Mesodermal cell (in vitro differentiated cells): ENCODE measurements around the gene CAMK2G.

Experiments
- H3K27ac ChIP-seq: 2 replicates; pipeline ENCODE4 v1.7.0; 2013; ENCODE audit warnings: mild to moderate bottlenecking, low read depth, low read length, moderate library complexity; ENCODE audit not compliant: severe bottlenecking
- H3K36me3 ChIP-seq: 2 replicates; pipeline ENCODE4 v1.7.1; 2013; ENCODE audit warnings: mild to moderate bottlenecking, low read length, moderate library complexity; ENCODE audit not compliant: control insufficient read depth, insufficient read depth
- H3K4me1 ChIP-seq: one replicate; pipeline ENCODE4 v1.7.1; 2013; ENCODE audit warnings: mild to moderate bottlenecking, low read length; ENCODE audit not compliant: insufficient read depth, control insufficient read depth, poor library complexity, severe bottlenecking
- H3K4me3 ChIP-seq: 2 replicates; pipeline ENCODE4 v1.7.0; 2013; ENCODE audit warnings: low read length, control low read depth, mild to moderate bottlenecking; ENCODE audit not compliant: insufficient read depth, poor library complexity, severe bottlenecking; ENCODE audit errors: extremely low read depth
- H3K9me3 ChIP-seq: 2 replicates; pipeline ENCODE4 v1.7.1; 2013; ENCODE audit warnings: mild to moderate bottlenecking, low read length, moderate library complexity; ENCODE audit not compliant: control insufficient read depth
- WGBS, 2 experiments: methylation state at CpG; one replicate each; pipeline ENCODE4 v1.1.5; 2013; ENCODE audit warnings: missing lambda C conversion rate in 2 of 2; ENCODE audit not compliant: insufficient coverage in 2 of 2; 5-methylcytosine and 5-hydroxymethylcytosine counted together

The CAMK2G gene

DNA sequence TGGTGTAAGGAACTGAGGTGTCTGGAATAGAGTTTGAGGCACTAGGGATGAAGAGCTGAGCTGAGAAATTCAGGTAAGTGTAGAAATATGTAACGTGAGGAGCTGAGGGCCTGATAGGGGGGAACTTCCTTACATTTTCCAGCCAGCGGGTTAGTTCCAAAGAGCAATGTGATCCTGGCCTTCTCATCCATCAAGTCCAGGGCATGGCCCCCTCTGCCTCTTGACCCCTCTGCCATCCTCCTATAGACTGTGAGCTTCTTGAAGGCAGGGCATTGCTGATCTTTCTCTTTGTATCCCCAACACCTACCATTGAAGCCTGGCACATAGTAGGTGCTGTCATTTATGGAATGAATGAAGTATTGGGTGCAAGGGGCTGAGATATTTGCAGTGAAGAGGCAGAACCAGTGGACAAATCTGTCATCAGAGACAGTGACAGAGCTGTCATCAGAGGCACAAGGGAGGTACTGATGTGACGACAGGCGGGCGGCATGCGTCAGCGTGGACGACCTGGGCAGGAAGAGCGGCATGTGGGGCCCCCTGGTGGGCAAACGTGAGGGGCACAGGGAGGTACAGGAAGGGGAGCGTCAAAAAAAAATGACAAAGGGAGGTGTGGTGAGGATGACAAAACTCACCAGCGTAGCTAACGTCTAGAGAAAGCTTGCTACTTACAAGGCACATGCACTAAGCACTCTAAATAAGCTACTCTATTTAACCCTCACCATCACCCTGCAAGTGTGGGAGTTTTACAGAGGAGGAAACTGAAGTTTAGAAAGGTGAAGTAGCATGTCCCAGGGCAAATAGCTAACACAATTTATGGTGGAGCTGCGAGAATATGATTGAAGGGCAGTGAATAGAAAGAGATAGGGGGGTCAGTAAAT is 5.2 kb upstream of the CAMK2G start:
- WGBS, 2 experiments: 21 to 33% methylated on average over 9 to 10 of the region's 14 CpGs
- Histone ChIP-seq H3K4me3 (no peak overlapping the region), H3K4me1 (peaks cover 2% of the 10 kb centered on the region), H3K27ac (no peak overlapping the region), H3K9me3 (no peaks in the 10 kb centered on the region), H3K36me3 (no peaks in the 10 kb centered on the region)

DNA sequence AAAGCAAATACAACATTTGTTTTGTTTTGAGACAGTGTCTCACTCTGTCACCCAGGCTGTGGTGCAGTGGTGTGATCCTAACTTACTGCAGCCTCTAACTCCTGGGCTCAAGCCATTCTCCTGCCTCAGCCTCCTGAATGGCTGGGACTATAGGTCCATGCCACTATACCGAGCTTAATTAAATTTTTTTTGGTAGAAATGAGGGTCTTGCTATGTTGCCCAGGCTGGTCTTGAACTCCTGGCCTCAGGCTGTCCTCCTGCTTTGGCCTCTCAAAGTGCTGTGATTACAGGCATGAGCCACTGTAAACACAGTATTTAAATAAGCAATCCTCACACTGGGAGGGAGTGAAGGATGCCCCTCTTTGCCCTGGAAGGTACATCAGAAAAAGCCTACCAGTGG is 4.0 kb upstream of the CAMK2G start:
- H3K36me3 ChIP-seq: no peaks in the 10 kb centered on the region
- H3K4me3 ChIP-seq: no peak overlapping the region
- H3K4me1 ChIP-seq: peaks cover 2% of the 10 kb centered on the region
- H3K27ac ChIP-seq: no peak overlapping the region
- H3K9me3 ChIP-seq: no peaks in the 10 kb centered on the region
- no CpG with 5 or more reads among the region's 1 CpG for WGBS, 2 experiments

DNA sequence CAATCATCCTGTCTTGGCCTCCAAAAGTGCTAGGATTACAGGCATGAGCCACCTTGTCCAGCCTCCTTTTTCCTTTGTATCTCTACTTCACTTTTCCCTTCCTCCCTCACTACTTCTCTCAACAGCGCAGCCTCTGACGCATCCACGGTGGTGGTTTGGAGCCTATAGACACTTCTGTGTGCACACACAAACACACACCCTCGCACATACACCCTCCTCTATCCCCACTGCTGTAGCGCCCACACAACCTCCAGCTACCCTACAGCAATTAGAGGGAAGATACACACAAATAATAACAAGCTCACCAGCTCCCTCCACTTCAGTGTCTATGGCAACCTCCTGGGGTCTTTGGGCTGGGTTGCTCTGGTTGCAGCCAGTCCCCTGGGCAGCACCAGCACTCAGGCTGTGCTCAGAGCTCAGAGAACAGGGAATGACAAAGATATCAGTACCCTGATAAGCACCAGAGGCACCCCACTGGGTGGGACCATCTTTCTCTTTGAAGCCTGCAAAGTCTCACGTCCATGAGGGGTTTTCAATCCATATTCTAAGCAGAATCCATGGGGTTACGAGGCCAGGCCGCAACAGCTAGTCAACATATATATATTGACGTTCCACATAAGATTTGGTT is 3.3 kb upstream of the CAMK2G start:
- H3K9me3 ChIP-seq: no peaks in the 10 kb centered on the region
- no peak overlapping the region for H3K27ac ChIP-seq
- H3K4me1 ChIP-seq: peaks cover 2% of the 10 kb centered on the region
- 85 to 88% methylated on average over 8 to 9 of the region's 9 CpGs for WGBS, 2 experiments
- H3K4me3 ChIP-seq: no peak overlapping the region
- H3K36me3 ChIP-seq: peaks cover 1% of the 10 kb centered on the region

DNA sequence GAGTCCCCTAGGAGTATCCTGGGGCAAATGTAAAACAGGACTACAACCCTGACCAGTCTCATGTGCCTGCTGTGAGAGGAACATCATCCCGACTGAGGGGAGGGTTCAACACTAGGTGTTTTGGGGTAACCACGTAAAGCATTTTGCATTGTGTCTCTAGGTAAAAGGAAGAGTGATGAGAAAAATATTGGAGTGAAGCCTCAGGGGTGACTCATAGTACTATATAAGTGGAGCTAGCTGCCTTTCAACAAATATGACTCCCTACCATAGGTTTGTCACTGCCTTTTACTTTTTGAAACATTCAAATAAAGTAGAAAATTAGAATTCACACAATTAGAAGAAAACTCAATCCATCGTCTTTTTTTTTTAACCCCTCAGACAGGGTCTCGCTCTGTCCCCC is 2.6 kb upstream of the CAMK2G start:
- 89 to 90% methylated on average over 3 to 4 of the region's 4 CpGs for WGBS, 2 experiments
- Histone ChIP-seq H3K4me1 (peaks cover 2% of the 10 kb centered on the region), H3K36me3 (peaks cover 8% of the 10 kb centered on the region), H3K4me3 (no peak overlapping the region), H3K9me3 (no peaks in the 10 kb centered on the region), H3K27ac (no peak overlapping the region)

DNA sequence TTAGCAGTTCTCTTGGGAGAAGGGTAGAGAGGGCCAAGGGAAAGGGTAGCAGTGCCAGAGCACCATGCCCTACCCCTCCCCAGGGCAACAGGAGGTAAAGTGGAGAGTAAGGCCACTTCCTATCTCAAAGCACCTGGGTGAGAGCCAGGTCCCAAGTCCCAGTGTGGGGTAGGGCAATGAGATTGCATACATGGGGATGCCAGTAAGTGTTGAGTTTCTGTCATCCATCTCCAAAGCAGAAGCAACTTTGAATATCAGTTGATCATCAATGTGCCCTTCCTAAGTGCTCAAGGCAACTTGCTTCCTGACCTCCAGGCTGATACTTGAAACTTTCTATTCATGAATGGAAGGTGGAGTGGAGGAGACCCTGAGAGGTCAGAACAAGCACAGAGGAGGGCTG is 2.2 kb upstream of the CAMK2G start:
- Histone ChIP-seq H3K4me3 (no peak overlapping the region), H3K9me3 (no peaks in the 10 kb centered on the region), H3K27ac (no peak overlapping the region), H3K36me3 (peaks cover 11% of the 10 kb centered on the region), H3K4me1 (peaks cover 2% of the 10 kb centered on the region)

DNA sequence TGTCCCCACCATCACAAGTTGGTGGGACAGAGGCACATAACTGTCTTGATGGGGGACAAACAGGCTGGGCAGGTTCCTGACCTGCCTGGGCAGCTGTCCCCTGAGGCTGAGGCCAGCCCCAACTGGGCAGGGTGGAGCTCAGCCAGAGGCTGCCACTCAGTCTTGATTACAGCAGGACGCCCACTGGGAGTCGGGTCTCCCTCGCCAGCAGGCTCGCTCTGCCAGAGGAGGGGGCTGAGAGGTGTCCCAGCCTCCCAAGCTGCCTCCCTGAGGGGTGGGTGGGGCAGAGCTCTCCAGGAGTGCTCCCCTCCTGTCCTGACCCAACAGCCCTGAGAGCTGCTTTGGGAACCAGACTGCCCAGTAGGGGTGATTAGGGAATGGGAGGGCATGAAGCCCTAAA is 1.8 kb upstream of the CAMK2G start:
- Histone ChIP-seq H3K36me3 (peaks cover 11% of the 10 kb centered on the region), H3K27ac (no peak overlapping the region), H3K4me3 (no peak overlapping the region), H3K4me1 (peaks cover 2% of the 10 kb centered on the region), H3K9me3 (no peaks in the 10 kb centered on the region)
- WGBS, 2 experiments: 67 to 77% methylated on average over 3 to 4 of the region's 4 CpGs

DNA sequence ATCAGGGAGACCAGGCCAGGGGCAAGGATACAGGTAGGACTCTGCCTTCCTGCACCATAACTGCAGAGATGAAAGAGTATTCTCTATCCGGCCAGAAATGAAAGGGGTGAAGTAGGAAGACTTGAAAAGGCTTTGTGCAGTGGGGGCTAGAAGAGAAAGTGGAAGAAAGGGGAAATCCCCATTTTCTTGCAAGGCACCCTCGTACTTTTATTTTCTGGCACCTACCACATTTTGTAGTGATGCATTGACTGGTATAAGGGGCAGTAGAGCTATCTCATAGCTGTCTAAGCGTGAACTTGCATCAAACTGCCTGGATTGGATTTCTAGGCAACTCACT is 752 bp upstream of the CAMK2G start:
- H3K9me3 ChIP-seq: no peaks in the 10 kb centered on the region
- WGBS, 2 experiments: 78 to 95% methylated on average over 2 to 3 of the region's 3 CpGs
- peaks cover 2% of the 10 kb centered on the region for H3K4me1 ChIP-seq
- H3K36me3 ChIP-seq: peaks cover 21% of the 10 kb centered on the region
- peak overlapping the region; percentile 40 for H3K4me3 ChIP-seq
- H3K27ac ChIP-seq: no peak overlapping the region

DNA sequence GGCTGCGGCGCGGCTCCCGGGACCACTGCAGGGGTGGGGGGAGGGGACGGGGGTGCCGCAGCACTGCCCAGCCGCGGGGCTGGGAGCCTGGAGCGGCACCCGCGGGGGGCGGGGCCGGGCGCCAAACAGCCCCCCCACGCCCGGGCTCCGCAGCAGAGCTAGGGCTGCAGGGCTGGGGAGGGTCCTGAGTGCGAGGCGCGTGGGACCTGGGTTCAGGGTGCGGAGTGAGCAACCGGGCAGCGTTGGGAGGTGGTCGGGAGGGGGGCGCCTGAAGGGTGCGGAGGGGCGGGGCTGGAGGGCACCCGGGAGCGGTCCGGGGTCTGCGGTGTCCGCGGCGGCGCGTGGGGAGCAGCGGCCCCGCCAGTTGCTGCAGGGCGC is 528 bp downstream of the CAMK2G start:
- Histone ChIP-seq H3K4me3 (peak overlapping the region; percentile 59), H3K36me3 (peaks cover 24% of the 10 kb centered on the region), H3K4me1 (peaks cover 2% of the 10 kb centered on the region), H3K9me3 (no peaks in the 10 kb centered on the region), H3K27ac (no peak overlapping the region)
- WGBS, 2 experiments: 0% methylated on average over 12 to 19 of the region's 39 CpGs

DNA sequence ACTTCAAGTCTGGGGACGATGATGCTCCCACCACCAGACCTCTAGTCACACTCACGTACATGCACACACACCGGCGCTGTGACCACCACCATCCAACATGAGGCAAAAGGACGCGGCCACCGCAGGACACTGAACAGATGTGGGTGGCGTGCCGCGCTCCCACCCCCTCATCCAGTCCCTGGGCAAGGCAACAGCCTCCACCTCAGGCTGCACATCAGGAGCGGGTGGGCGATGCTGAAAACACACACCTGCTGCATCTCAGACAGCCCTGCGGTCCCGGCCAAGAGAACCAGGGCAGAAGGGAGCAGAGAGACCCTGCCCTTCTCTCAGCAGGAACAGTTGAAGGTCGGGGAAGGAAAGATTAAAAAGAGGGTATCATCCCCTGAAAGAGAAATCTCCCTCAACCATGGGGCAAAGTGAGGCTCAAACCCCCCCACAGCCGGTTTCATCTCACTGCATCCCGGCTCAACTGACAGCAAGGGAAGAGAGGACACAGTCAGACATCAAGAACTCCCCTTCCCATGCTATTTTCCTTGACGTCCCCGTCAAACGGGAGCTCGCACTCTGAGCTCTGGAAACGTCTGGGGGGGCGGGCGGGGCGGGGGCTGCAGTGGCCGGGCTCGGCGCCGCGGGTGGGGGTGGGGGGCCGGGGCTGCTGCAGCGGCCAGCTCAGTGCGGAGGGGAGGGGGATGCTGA is 1.1 kb downstream of the CAMK2G start:
- Histone ChIP-seq H3K9me3 (no peaks in the 10 kb centered on the region), H3K36me3 (peaks cover 26% of the 10 kb centered on the region), H3K4me1 (peaks cover 2% of the 10 kb centered on the region), H3K27ac (no peak overlapping the region), H3K4me3 (peak overlapping the region; percentile 59)
- WGBS, 2 experiments: 41 to 100% methylated on average over 3 to 4 of the region's 33 CpGs

- 92 to 95% methylated on average over 4 of the region's 5 CpGs for WGBS, 2 experiments
- Histone ChIP-seq H3K4me3 (no peak overlapping the region), H3K27ac (no peak overlapping the region)
Measured at GRCh38 chr10:73872190-73872710, 2.1 kb downstream of the CAMK2G start.

More at GRCh38 chr10:73872190-73872710, 2.1 kb downstream of the CAMK2G start:
- Histone ChIP-seq H3K9me3 (no peaks in the 10 kb centered on the region), H3K4me1 (peaks cover 11% of the 10 kb centered on the region), H3K36me3 (peaks cover 29% of the 10 kb centered on the region)
